ENCODE results near the gene PAQR4. TPM values are rescaled to one million over a fixed set of nuclear protein-coding genes. Genes with fewer than 3 reads are reported as not detected.

Gene PAQR4
- total and polyA plus RNA-seq, 2 of the 13 experiments (the other 11 are each of a cell fraction or from before 2014, with no cell fraction given): 15.9 to 24.8 TPM

- no peak for TF ChIP-seq SRSF1 (optimal IDR thresholded peaks at IDR 0.05; ENCODE audit: low read depth, low read length)
- peak; percentile 74; the same call in 1 of the 2 replicates for TF ChIP-seq ZNF441 (CRISPR knock-in tag; IDR thresholded peaks at IDR 0.05; ENCODE audit: borderline replicate concordance)
- no peak for TF ChIP-seq KDM4B (CRISPR knock-in tag; IDR thresholded peaks at IDR 0.05)
- TF ChIP-seq AGO2 (optimal IDR thresholded peaks at IDR 0.05; ENCODE audit: low read depth, low read length): peak; percentile 95
- TF ChIP-seq CBX2 (IDR thresholded peaks at IDR 0.05; ENCODE audit: low read depth, low read length): no peak
- no peak for TF ChIP-seq CBX2 (CRISPR knock-in tag; IDR thresholded peaks at IDR 0.05; ENCODE audit: low read depth)
- peak; percentile 49; the same call in 1 of the 2 replicates for TF ChIP-seq ZNF547 (CRISPR knock-in tag; IDR thresholded peaks at IDR 0.05)
- TF ChIP-seq PRMT3 (CRISPR knock-in tag; IDR thresholded peaks at IDR 0.05; ENCODE audit: borderline replicate concordance, low read depth): no peak
- TF ChIP-seq NCOA2 (CRISPR knock-in tag; IDR thresholded peaks at IDR 0.05): no peak; the same call in 1 of the 2 replicates
- TF ChIP-seq ZBTB21 (CRISPR knock-in tag; IDR thresholded peaks at IDR 0.05): no peak
- no peak for TF ChIP-seq HOXA9 (CRISPR knock-in tag; IDR thresholded peaks at IDR 0.05; ENCODE audit: borderline replicate concordance)
- no peak; the same call in 1 of the 2 replicates for TF ChIP-seq ZNF605 (CRISPR knock-in tag; IDR thresholded peaks at IDR 0.05)
- TF ChIP-seq ZNF879 (CRISPR knock-in tag; IDR thresholded peaks at IDR 0.05): no peak
- no peak for TF ChIP-seq THAP8 (CRISPR knock-in tag; IDR thresholded peaks at IDR 0.05; ENCODE audit: borderline replicate concordance)
- TF ChIP-seq ZBTB8A (CRISPR knock-in tag; IDR thresholded peaks at IDR 0.05; ENCODE audit: borderline replicate concordance, low read depth): no peak
- TF ChIP-seq ZNF260 (CRISPR knock-in tag; IDR thresholded peaks at IDR 0.05; ENCODE audit: borderline replicate concordance, low read depth): 0 out of 2 replicates have a peak, but pooled peaks have one; percentile 31
- TF ChIP-seq BCL6 (CRISPR knock-in tag; IDR thresholded peaks at IDR 0.05): no peak
- TF ChIP-seq MBD4 (IDR thresholded peaks at IDR 0.05; ENCODE audit: borderline replicate concordance, low read length): no peak
- TF ChIP-seq CCAR2 (optimal IDR thresholded peaks at IDR 0.05; ENCODE audit: low read depth, low read length): no peak
- peak; percentile 42; the same call in 1 of the 2 replicates for TF ChIP-seq PATZ1 (CRISPR knock-in tag; IDR thresholded peaks at IDR 0.05)
- TF ChIP-seq ZNF256 (CRISPR knock-in tag; conservative IDR thresholded peaks at IDR 0.05): 0 out of 2 replicates have a peak, but pooled peaks have one; percentile 50
- peak; percentile 13; the same call in 1 of the 2 replicates for TF ChIP-seq ZNF800 (CRISPR knock-in tag; IDR thresholded peaks at IDR 0.05)
- TF ChIP-seq ZNF230 (CRISPR knock-in tag; IDR thresholded peaks at IDR 0.05): no peak
- no peak for TF ChIP-seq DBP (CRISPR knock-in tag; IDR thresholded peaks at IDR 0.05; ENCODE audit: not compliant biosample characterization)
- no peak for TF ChIP-seq TP53 (CRISPR knock-in tag; conservative IDR thresholded peaks at IDR 0.05)
Observed at GRCh38 chr16:2980227-2981176, 11.4 kb downstream of the PAQR4 start, which contains the start of gene PKMYT1 (continued).
